Activated CD4-positive, alpha-beta T cell treated with anti-CD3 and anti-CD28 coated beads, Interleukin-2, amount 10 ng/mL, durations not matched to agents 24 days and 14 days (primary cell): ENCODE measurements around the gene RTKN2. TPM values are rescaled to one million over a fixed set of nuclear protein-coding genes. Genes with fewer than 3 reads are reported as not detected.

ENCODE experiments used
- DNase-seq: peaks from one replicate; pipeline ENCODE4 v3.0.0; 2022
- H3K27ac Mint-ChIP-seq: one replicate; pipeline ENCODE4 v1.8.0; 2022; ENCODE audit warnings: mild to moderate bottlenecking, mixed read lengths
- H3K27me3 Mint-ChIP-seq: one replicate; pipeline ENCODE4 v1.8.0; 2022; ENCODE audit warnings: mixed read lengths
- H3K36me3 Mint-ChIP-seq: one replicate; pipeline ENCODE4 v1.8.0; 2022; ENCODE audit warnings: low read depth, mild to moderate bottlenecking, mixed read lengths
- H3K4me1 Mint-ChIP-seq: one replicate; pipeline ENCODE4 v1.8.0; 2021; ENCODE audit warnings: mixed read lengths
- H3K4me3 Mint-ChIP-seq: one replicate; pipeline ENCODE4 v1.8.0; 2022; ENCODE audit warnings: mild to moderate bottlenecking, moderate library complexity, mixed read lengths
- H3K9me3 Mint-ChIP-seq: one replicate; pipeline ENCODE4 v1.8.0; 2021; ENCODE audit warnings: mixed read lengths
- intact Hi-C: fragments of 100-400 bp; cut with micrococcal nuclease; formaldehyde crosslinking; loops from one replicate; pipeline ENCODE4 v1.15.1; 2023
- total RNA-seq: library from RNA; stranded (reverse); gene quantifications from 2 replicates; pipeline ENCODE4 v1.2.3, GENCODE V29; 2022

RTKN2 gene
- total RNA-seq, 1 donor from 2014 or later: 3.4 TPM

DNA sequence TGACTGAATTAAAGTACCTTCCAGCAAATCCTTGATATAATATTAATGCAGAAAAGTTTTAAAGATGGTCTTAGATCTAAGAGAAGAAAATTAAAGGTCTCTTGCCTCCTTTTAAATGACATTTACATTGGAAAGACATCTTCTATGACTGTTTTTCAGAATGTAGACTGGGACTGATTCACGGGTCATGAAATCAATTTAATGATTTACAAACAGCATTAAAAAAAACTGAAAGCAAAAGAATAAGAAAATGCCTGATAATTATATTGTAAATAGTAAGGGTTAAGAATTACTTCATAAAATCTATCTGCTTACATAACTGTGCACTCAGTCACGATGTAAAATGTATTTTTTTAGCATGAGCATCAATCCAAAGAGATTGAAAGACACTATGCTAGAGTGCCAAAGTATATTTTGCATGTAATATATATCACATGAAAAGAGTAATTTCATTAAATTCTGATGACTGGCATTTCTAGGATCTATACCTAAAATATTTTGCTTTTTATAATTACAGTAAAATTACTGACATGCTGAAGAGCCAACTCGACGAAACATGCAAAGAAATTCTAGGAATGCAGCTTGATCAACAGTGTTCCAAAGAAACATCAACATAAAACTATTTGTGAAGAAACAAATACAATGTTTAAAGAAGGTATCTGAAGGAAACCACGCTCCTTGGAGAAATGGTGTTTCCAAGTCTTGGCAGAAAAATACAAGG, 35.1 kb downstream of the RTKN2 start:
- no peaks in the 10 kb centered on the region for H3K9me3 Mint-ChIP-seq
- H3K27ac Mint-ChIP-seq: peak overlapping the region; percentile 74
- DNase-seq: no peak
- H3K4me1 Mint-ChIP-seq: peaks cover 16% of the 10 kb centered on the region
- H3K36me3 Mint-ChIP-seq: peaks cover 8% of the 10 kb centered on the region
- peak overlapping the region; percentile 26 for H3K4me3 Mint-ChIP-seq
- intact Hi-C loops: no loop called here
- H3K27me3 Mint-ChIP-seq: no peaks in the 10 kb centered on the region

DNA sequence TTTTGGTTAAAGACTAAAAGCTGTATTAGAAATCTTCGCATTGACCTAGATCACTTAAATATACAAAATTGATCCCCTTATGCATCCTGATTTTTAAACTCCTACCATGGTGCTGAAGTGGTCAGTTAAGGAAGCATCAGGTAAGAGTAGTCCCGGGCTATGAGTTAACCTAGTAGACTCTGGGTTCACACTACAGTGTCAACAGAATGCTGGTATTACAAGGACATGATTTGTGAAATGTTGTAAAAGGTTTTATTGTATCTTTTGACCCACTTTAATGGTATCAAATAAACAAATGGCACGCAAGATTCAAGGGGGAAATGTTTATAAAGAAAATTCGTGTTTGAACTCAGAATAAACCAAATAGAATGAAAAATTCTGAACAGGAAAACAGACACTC, 36.8 kb downstream of the RTKN2 start:
- Mint-ChIP-seq H3K4me1 (peaks cover 15% of the 10 kb centered on the region), H3K27ac (no peak overlapping the region), H3K9me3 (no peaks in the 10 kb centered on the region), H3K36me3 (peaks cover 6% of the 10 kb centered on the region), H3K4me3 (peak overlapping the region; percentile 2), H3K27me3 (no peaks in the 10 kb centered on the region)
- no peak for DNase-seq
- intact Hi-C loops: no loop called here

DNA sequence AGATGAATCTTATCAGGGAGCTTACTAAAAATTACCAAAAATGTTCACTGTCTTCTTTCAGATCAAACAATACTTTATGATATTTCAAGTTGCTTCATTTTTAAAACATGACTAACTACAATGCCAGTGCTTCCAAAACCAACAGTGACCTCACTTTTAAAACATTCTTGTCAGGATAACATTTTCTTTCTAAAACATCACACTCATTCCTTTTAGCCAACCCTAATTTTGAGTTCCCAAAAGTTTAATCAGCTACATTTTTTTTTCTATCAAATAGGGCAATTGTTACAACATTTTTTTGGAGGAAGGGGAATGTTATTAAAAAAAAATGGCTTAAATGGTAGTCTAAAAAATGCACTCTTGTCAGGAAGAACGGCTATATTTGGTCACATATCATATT, 37.3 kb downstream of the RTKN2 start:
- peaks cover 6% of the 10 kb centered on the region for H3K36me3 Mint-ChIP-seq
- no peak for DNase-seq
- no peaks in the 10 kb centered on the region for H3K27me3 Mint-ChIP-seq
- intact Hi-C loops: no loop called here
- H3K4me3 Mint-ChIP-seq: no peak overlapping the region
- no peaks in the 10 kb centered on the region for H3K9me3 Mint-ChIP-seq
- no peak overlapping the region for H3K27ac Mint-ChIP-seq
- H3K4me1 Mint-ChIP-seq: peaks cover 13% of the 10 kb centered on the region

GRCh38 chr10:62230344-62231121, 38.1 kb downstream of the RTKN2 start:
- intact Hi-C loops: no loop called here
- no peaks in the 10 kb centered on the region for H3K27me3 Mint-ChIP-seq
- H3K36me3 Mint-ChIP-seq: peaks cover 6% of the 10 kb centered on the region
- DNase-seq: no peak
- H3K27ac Mint-ChIP-seq: no peak overlapping the region
- H3K4me3 Mint-ChIP-seq: no peak overlapping the region
- no peaks in the 10 kb centered on the region for H3K9me3 Mint-ChIP-seq
- H3K4me1 Mint-ChIP-seq: peaks cover 9% of the 10 kb centered on the region

DNA sequence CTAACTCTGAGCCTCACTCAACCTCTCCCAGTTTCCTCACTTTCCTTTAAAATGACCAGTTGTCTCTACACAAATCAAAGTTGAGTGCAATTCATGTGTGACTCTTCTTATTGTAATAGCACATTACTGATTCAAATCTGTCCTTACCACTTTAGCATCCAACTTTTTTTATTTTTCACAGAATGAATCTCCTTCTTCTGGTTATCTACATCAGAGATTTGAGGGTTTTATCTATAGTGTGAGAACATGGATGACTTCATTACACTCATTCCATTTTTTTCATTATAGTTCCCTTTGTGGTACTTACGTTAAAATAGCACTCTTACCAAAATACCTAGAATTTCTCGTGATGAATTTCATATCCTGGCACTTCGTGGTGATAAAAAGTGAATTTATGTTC, 43.3 kb downstream of the RTKN2 start:
- Mint-ChIP-seq H3K27ac (no peak overlapping the region), H3K36me3 (peaks cover 13% of the 10 kb centered on the region), H3K27me3 (no peaks in the 10 kb centered on the region), H3K4me3 (no peak overlapping the region), H3K4me1 (peaks cover 3% of the 10 kb centered on the region), H3K9me3 (no peaks in the 10 kb centered on the region)
- intact Hi-C loops: loop anchor here (1.0 kb wide), 1 partner anchor 37 kb away; no protein-coding TSS in a partner anchor
- no peak for DNase-seq

GRCh38 chr10:62224606-62225005, 44.0 kb downstream of the RTKN2 start:
- Mint-ChIP-seq H3K9me3 (no peaks in the 10 kb centered on the region), H3K4me1 (peaks cover 3% of the 10 kb centered on the region), H3K4me3 (no peak overlapping the region), H3K27ac (peak overlapping the region; percentile 51), H3K36me3 (peaks cover 14% of the 10 kb centered on the region), H3K27me3 (no peaks in the 10 kb centered on the region)
- intact Hi-C loops: loop anchor here (1.0 kb wide), 1 partner anchor 36 kb away; no protein-coding TSS in a partner anchor
- no peak for DNase-seq

DNA sequence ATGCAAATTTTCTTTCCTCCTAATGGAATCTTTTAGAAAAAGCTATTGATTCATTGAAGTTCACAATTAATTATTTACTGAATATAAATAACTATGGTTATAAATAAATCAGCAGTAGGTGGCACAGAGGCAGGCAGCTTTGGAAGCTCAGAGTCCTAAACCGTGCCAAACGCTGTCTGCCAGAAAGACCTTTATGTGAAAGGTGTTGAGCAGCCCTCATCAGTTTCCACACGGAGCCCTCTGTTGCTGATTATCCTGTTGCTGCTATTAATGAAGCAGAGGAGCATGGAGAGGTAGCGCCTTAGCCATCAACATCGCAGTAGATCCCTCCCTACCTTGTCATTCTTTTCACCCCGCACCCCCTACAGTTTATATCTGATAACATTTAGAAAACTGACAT, 51.0 kb downstream of the RTKN2 start:
- Mint-ChIP-seq H3K27ac (no peak overlapping the region), H3K36me3 (peaks cover 7% of the 10 kb centered on the region), H3K27me3 (no peaks in the 10 kb centered on the region), H3K9me3 (no peaks in the 10 kb centered on the region), H3K4me1 (peaks cover 2% of the 10 kb centered on the region), H3K4me3 (no peak overlapping the region)
- DNase-seq: no peak
- intact Hi-C loops: no loop called here

DNA sequence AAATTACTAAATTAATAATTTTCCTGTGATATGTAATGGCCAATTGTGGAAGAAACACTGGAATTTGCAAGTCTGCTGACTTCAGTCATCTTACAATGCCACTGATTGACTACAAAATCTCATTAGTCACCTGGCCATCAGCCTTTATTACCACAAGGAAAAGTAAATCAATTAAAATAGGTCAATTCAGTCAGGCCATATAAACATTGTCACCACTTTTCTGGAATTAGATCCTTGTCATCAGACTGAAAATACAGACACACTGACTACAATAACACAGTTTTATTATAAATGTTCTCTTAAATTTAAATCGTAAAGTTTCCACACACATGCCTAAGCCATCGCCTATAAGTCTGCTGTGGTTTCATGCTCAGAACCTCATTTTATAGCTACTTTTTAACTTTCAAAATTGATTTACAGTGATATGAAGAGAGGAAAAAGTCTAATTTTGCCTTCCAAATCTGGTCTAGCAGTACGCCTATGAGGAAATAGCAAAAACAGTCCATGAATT, 54.2 kb downstream of the RTKN2 start:
- no peaks in the 10 kb centered on the region for H3K27me3 Mint-ChIP-seq
- peaks cover 10% of the 10 kb centered on the region for H3K36me3 Mint-ChIP-seq
- H3K27ac Mint-ChIP-seq: no peak overlapping the region
- H3K4me1 Mint-ChIP-seq: peaks cover 2% of the 10 kb centered on the region
- DNase-seq: no peak
- no peak overlapping the region for H3K4me3 Mint-ChIP-seq
- H3K9me3 Mint-ChIP-seq: peaks cover 3% of the 10 kb centered on the region
- intact Hi-C loops: no loop called here

- DNase-seq: no peak
- intact Hi-C loops: no loop called here
- Mint-ChIP-seq H3K9me3 (peaks cover 12% of the 10 kb centered on the region), H3K4me3 (no peak overlapping the region), H3K27me3 (no peaks in the 10 kb centered on the region), H3K27ac (no peak overlapping the region), H3K4me1 (no peaks in the 10 kb centered on the region), H3K36me3 (peaks cover 17% of the 10 kb centered on the region)
Observed at GRCh38 chr10:62205750-62206399, 62.8 kb downstream of the RTKN2 start.

- peaks cover 19% of the 10 kb centered on the region for H3K36me3 Mint-ChIP-seq
- intact Hi-C loops: loop anchor here (1.0 to 2.0 kb wide), 2 partner anchors 13 to 17 kb away; no protein-coding TSS in a partner anchor
- no peaks in the 10 kb centered on the region for H3K27me3 Mint-ChIP-seq
- peak; percentile 77 for DNase-seq
- no peak overlapping the region for H3K4me3 Mint-ChIP-seq
- H3K9me3 Mint-ChIP-seq: peaks cover 8% of the 10 kb centered on the region
- peak overlapping the region; percentile 62 for H3K27ac Mint-ChIP-seq
- H3K4me1 Mint-ChIP-seq: peaks cover 17% of the 10 kb centered on the region
Observed at GRCh38 chr10:62199584-62199983, 69.1 kb downstream of the RTKN2 start.

DNA sequence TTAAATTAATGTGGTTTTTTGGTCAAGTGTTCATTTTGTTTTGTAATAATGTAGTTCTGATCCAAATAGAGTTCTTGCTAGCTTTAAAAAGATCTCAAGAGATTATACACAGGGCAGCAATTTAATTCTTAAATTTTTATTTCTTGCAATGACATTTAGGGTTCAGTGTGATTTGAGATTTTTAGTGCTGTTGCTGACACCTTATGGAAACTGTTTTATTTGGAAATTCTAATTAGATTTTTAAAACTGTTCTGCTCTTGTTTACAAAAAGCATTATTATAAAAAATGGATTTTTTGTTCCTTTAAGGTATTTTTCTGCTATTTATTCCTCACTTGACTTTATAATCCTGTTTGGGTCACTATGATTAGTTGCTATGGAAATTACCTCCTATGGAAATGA, 72.1 kb downstream of the RTKN2 start:
- Mint-ChIP-seq H3K36me3 (peaks cover 11% of the 10 kb centered on the region), H3K27ac (no peak overlapping the region), H3K4me1 (peaks cover 19% of the 10 kb centered on the region), H3K27me3 (no peaks in the 10 kb centered on the region), H3K4me3 (no peak overlapping the region), H3K9me3 (no peaks in the 10 kb centered on the region)
- intact Hi-C loops: no loop called here
- no peak for DNase-seq

DNA sequence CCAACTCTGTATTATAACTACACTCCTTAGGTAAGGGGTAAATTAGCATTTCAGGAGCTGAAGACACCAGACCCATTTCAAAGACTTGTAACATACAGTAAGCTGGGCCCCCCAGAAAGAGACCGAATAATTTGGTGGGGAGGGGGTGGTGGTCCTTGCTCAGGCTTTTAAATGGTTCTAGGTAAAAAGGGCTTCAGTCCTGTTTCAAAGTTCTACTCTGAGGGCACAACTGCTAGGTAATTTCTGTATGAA, 73.0 kb downstream of the RTKN2 start:
- intact Hi-C loops: no loop called here
- no peak for DNase-seq
- H3K27ac Mint-ChIP-seq: no peak overlapping the region
- H3K4me3 Mint-ChIP-seq: no peak overlapping the region
- H3K4me1 Mint-ChIP-seq: peaks cover 22% of the 10 kb centered on the region
- H3K9me3 Mint-ChIP-seq: peaks cover 3% of the 10 kb centered on the region
- H3K36me3 Mint-ChIP-seq: peaks cover 13% of the 10 kb centered on the region
- no peaks in the 10 kb centered on the region for H3K27me3 Mint-ChIP-seq

- DNase-seq: no peak
- H3K36me3 Mint-ChIP-seq: peaks cover 16% of the 10 kb centered on the region
- peaks cover 22% of the 10 kb centered on the region for H3K4me1 Mint-ChIP-seq
- no peak overlapping the region for H3K4me3 Mint-ChIP-seq
- intact Hi-C loops: no loop called here
- peaks cover 4% of the 10 kb centered on the region for H3K9me3 Mint-ChIP-seq
- no peaks in the 10 kb centered on the region for H3K27me3 Mint-ChIP-seq
- no peak overlapping the region for H3K27ac Mint-ChIP-seq
Observed at GRCh38 chr10:62194924-62195674, 73.5 kb downstream of the RTKN2 start.
